HuH-7 (cell line): Measurements from ENCODE around the gene CAB39L.

Experiments used
- DNase-seq: peaks from one replicate; pipeline ENCODE4 v3.0.0; 2011; ENCODE audit warnings: low spot score

Gene CAB39L

GRCh38 chr13:49399801-49400472, 43.9 kb downstream of the CAB39L start:
- DNase-seq: no peak

GRCh38 chr13:49395878-49396380, 47.9 kb downstream of the CAB39L start:
- DNase-seq: no peak

DNA sequence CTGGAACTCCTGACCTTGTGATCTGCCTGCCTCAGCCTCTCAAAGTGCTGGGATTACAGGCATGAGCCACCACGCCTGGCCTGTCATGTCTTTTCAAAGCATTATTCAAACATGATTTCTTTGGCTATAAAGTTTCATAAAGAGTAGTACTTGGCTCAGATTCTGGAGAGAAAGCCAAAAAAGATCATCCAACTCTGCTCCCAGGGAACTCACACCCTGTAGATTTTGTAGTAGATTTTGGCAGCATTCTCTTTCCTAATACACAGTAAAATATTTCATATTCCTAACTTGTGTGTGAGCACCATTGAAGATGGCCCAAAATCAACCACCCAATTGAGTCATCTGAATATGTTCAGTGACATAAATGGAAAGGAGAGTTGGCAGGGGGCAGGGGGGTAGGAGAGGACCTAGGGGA, 48.4 kb downstream of the CAB39L start:
- DNase-seq: no peak

- DNase-seq: no peak
These were observed 55.7 kb downstream of the CAB39L start for GRCh38 chr13:49388091-49388635.

- no peak for DNase-seq
These were observed 57.2 kb downstream of the CAB39L start for GRCh38 chr13:49386664-49387063.

DNA sequence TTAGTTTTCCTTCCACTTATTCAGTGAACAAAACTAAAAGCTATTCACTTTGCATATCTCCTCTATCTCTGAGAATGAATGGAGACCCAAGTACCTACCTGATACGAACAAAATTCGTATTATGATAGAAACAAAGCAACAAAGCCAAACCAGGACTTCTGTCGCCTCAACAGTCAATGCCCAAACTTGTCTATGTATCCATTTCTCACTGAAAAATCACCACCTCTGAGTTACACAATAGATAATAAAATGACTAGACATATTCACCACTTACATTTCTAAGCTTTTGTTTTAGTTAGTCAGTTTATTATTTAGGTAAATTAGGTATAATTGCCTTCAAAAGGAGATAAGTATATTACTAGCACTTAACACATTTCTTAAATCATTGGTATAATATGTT, 67.7 kb downstream of the CAB39L start:
- DNase-seq: no peak

DNA sequence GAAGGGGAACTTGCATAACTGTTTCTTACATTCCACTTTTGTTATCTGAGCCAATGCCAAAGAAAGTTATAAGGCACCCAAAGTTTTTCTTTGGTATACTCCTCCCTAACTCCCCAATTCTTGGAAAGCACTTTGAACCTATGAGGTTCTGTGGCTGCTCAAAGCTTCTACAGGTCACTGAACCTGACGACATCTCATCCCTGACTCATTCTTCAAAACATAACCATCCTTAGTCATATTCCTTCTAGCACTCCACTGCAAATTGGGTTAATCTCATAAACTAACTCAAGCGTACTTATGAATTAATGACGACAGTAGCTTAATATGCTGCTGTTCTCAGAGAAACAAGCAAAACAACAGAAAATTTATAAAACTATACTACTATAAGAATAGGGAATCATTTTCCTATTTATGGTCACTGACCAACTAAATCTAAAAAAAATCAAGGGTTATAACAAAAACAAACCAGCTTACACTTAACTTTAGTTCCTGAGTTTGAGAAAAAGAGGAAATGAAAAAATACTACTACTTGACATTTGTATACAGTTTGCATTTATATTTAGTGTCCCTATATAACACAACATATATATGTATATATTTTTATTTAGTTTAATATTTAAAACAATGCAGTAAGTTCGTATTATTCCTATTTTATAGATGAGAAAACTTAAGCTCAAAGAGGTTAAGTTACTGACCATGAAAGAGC, 69.1 kb downstream of the CAB39L start:
- no peak for DNase-seq

- no peak for DNase-seq
These were observed 70.1 kb downstream of the CAB39L start for GRCh38 chr13:49373716-49374115.

DNA sequence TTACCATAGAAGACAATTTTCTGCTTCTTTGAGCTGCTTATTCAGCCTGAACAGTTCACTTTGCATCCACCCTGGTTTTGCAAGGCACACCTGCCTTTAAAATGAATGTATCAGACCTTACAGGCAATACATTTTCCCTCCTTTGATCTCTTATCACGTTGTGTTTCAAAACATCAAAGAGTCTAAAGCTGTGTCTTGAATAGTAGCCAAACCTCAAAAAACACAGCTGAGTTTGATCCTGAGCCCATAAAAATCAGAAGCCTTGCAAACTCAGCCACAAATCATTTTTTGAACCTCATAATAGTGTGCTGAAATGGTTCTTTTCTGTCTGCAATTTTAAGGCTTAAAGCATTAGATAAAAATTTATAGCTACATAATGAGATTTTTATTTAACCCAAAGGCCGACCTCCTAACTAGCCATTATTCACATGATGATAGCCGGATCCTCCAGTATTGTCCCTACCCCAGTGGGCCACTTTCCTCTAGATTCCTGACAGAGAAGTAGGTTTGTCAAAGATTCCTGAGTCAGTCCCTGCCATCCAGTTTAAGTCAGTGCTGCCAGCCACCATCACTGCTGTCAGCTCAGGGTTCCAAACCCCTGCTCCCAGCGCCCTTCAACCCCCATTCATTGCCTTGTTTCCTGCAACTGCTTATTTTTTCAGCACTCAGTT, 71.8 kb downstream of the CAB39L start:
- DNase-seq: no peak

GRCh38 chr13:49370371-49370770, 73.5 kb downstream of the CAB39L start:
- no peak for DNase-seq

- DNase-seq: no peak
These were observed 74.0 kb downstream of the CAB39L start for GRCh38 chr13:49369866-49370265.

DNA sequence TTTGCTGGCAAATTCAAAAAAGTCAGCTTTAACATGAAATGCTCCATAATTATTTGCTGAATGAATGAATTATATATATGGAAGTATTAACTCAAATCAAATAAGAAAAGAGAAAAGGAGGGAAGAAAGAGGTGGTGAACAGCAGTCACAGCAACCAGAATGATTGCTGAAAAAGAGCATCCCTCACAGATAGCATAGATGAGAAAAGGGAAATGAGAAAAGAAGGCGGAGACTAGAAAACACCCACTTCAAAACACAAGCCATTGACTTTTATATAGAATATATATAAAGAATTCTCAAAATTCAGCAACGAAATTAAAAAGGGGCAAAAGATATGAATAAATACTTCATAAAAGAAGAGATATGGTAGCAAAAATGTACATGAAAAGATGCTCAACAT, 75.2 kb downstream of the CAB39L start:
- no peak for DNase-seq

- DNase-seq: no peak
These were observed 76.0 kb downstream of the CAB39L start for GRCh38 chr13:49367640-49368422.

GRCh38 chr13:49366841-49367240, 77.0 kb downstream of the CAB39L start:
- no peak for DNase-seq

- no peak for DNase-seq
These were observed 86.2 kb downstream of the CAB39L start for GRCh38 chr13:49357694-49358093.

DNA sequence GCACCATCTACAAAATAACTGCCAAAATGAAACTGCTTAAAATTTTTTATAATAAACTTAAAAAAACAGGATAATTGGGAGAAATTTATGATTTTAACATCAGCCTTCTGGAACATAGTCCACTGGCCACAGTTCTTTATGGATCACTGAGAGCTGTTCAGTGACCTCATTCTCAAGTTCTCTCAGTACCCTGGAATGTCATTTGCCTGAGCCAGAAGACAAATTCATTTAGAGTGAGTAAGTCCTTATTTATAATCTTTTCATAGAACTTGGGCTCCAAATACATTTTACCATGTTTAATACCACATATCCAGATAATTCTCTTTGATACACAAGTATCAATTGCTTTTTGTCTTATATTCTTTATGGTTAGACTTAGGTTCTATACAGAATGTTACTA, 87.6 kb downstream of the CAB39L start:
- DNase-seq: no peak

DNA sequence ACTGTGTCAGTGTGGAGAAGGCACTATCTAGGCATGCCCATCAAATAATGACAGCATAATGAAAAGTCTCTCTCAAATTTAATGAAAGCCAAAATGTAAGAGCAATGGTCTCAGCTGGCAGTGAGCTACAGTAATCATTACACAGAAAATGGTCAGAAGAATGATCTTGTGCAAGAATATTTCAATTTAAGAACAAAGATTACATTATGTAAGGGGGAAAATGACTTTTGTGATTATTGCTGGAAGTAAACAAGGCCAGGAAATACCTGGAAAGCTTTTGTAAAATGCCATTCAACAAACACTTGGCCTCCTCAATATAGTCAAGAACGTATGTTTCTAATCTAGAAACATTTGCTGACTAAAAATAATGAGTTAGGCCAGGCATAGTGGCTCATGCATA, 89.1 kb downstream of the CAB39L start:
- DNase-seq: no peak

GRCh38 chr13:49353908-49354307, 90.0 kb downstream of the CAB39L start:
- DNase-seq: no peak

GRCh38 chr13:49351871-49352270, 92.0 kb downstream of the CAB39L start:
- DNase-seq: no peak

DNA sequence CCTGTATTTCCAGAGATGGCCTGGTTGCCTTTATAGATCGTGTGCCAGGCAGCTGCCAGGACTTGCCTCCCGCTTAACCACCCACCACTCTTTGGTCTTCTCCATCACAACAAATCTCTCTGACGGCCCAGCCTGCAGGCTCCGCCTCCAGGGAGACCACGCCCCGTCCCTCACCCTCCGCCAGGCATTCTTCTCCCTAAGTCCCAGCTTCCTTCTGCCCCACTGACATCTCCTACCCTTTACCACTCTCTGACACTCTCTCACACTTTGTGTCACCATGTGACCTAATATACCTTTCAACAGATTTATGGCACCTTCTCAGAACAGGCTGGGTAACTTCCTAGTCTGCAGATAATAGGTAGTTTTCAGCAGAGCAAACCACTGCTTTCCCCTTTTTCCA, 95.1 kb downstream of the CAB39L start:
- DNase-seq: no peak

- DNase-seq: no peak
These were observed 96.0 kb downstream of the CAB39L start for GRCh38 chr13:49347650-49348385.
